Uterus (tissue), 4 donors: Measurements from ENCODE around the gene GRAMD2B. TPM values are rescaled to one million over a fixed set of nuclear protein-coding genes. Genes with fewer than 3 reads are reported as not detected.

ENCODE experiments used
- DNase-seq, 2 donors: peaks; one replicate each; pipeline ENCODE4 v3.0.0-alpha.2; 2019 to 2020
- H3K27ac ChIP-seq, 2 donors: fragments of 200-600 bp; sonication (generic); 1 replicate in 1 of 2; 2 replicates in 1 of 2; pipeline ENCODE4 v1.5.1; 2016 to 2018
- H3K27me3 ChIP-seq, 2 donors: fragments of 200-600 bp; sonication (generic); one replicate each; pipeline ENCODE4 v1.5.1; 2018 to 2019; ENCODE audit warnings: control low read depth in 1 of 2
- H3K36me3 ChIP-seq, 2 donors: fragments of 200-600 bp; sonication (generic); one replicate each; pipeline ENCODE4 v1.5.1; 2019; ENCODE audit warnings: control low read depth in 1 of 2
- H3K4me1 ChIP-seq, 2 donors: fragments of 200-600 bp; sonication (generic); one replicate each; pipeline ENCODE4 v1.5.1; 2018 to 2019; ENCODE audit warnings: control low read depth in 1 of 2
- H3K4me3 ChIP-seq, 2 donors: fragments of 200-600 bp; sonication (generic); 1 replicate in 1 of 2; 2 replicates in 1 of 2; pipeline ENCODE4 v1.5.1; 2018 to 2019; ENCODE audit warnings: mild to moderate bottlenecking in 1 of 2
- H3K9me3 ChIP-seq, 2 donors: fragments of 200-600 bp; sonication (generic); one replicate each; pipeline ENCODE4 v1.5.1; 2019; ENCODE audit warnings: control low read depth in 1 of 2
- POLR2A ChIP-seq, 2 donors: fragments of 450-650 bp; IDR thresholded peaks; one replicate each; pipeline ENCODE4 v1.6.1; 2016; ENCODE audit warnings: antibody characterized with exemption in 2 of 2, mild to moderate bottlenecking in 1 of 2, moderate library complexity in 1 of 2
- intact Hi-C: fragments of 100-400 bp; cut with DNase I; formaldehyde crosslinking; loops from one replicate; pipeline ENCODE4 v1.15.1; 2023; ENCODE audit warnings: low total_unique reads
- total RNA-seq, 4 donors: library from RNA; depleted of rRNA in 3 of 4; stranded (reverse); fragments of >200 nt in 3 of 4; gene quantifications; one replicate each; pipeline versions ENCODE4 v1.1.0 to v1.2.4, GENCODE V29; 2014 to 2023
- TF ChIP-seq, protein P1 (sequence below), 4 experiments: fragments of 200-600 bp in 2 of 4; fragments of 450-650 bp in 2 of 4; sonication (generic) in 2 of 4; IDR thresholded peaks; one replicate each; pipeline ENCODE4 v1.5.1; 2016 to 2019; ENCODE audit warnings: antibody characterized with exemption in 4 of 4, mild to moderate bottlenecking in 2 of 4, moderate library complexity in 1 of 4
- donor health status: DM: yes; HTN: yes; CAD: no.

The GRAMD2B gene
- total RNA-seq, 4 donors from 2014 or later, result 34.0 to 91.5 (median 58.8) TPM

DNA sequence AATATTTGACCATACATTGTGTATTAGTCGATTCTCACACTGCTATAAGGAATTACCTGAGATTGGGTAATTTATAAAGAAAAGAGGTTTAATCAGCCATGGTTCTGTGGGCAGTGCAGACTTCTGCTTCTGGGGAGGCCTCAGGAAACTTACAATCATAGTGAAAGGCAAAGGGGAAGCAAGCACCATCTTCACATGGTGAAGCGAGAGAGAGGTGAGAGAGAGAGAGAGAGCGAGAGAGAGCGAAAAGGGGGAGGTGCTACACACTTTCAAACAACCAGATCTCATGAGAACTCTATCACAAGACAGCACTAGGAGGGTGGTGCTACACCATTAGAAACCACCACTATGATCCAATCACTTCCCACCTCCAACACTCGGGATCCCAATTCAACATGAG, 4.1 kb upstream of the GRAMD2B start:
- intact Hi-C loops, result no loop called here
- no peak for TF ChIP-seq POLR2A (IDR thresholded peaks at IDR 0.05)
- TF ChIP-seq, protein P1, sequence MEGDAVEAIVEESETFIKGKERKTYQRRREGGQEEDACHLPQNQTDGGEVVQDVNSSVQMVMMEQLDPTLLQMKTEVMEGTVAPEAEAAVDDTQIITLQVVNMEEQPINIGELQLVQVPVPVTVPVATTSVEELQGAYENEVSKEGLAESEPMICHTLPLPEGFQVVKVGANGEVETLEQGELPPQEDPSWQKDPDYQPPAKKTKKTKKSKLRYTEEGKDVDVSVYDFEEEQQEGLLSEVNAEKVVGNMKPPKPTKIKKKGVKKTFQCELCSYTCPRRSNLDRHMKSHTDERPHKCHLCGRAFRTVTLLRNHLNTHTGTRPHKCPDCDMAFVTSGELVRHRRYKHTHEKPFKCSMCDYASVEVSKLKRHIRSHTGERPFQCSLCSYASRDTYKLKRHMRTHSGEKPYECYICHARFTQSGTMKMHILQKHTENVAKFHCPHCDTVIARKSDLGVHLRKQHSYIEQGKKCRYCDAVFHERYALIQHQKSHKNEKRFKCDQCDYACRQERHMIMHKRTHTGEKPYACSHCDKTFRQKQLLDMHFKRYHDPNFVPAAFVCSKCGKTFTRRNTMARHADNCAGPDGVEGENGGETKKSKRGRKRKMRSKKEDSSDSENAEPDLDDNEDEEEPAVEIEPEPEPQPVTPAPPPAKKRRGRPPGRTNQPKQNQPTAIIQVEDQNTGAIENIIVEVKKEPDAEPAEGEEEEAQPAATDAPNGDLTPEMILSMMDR (IDR thresholded peaks at IDR 0.05), result no peak
- no peaks in the 10 kb centered on the region for H3K36me3 ChIP-seq
- DNase-seq, result no peak
- no peaks in the 10 kb centered on the region for H3K27me3 ChIP-seq
- no peak overlapping the region for H3K4me3 ChIP-seq
- H3K27ac ChIP-seq, result no peak overlapping the region
- peaks cover 0 to 6% of the 10 kb centered on the region in 2 donors for H3K4me1 ChIP-seq
- no peaks in the 10 kb centered on the region for H3K9me3 ChIP-seq

DNA sequence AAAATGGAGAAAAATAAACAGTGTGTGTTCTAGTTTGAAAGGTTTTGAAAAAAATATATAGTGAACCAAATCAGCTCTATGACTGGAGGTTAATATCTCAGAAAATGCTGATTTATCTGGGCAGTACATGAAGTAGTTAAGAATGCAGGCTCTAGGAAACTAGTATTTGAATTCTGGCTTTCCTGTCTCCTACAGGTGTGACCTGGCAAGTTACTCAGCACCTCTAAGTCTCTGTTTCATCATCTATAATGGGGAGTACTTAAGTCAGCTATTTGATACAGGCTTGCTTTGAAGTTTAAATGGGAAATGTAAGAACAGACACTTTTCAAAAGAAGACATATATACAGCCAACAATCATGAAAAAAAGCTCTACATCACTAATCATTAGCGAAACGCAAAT, 5.2 kb downstream of the GRAMD2B start:
- Histone ChIP-seq H3K27ac (no peak overlapping the region), H3K36me3 (no peaks in the 10 kb centered on the region), H3K9me3 (no peaks in the 10 kb centered on the region), H3K4me1 (peaks cover 0 to 10% of the 10 kb centered on the region in 2 donors), H3K27me3 (no peaks in the 10 kb centered on the region), H3K4me3 (no peak overlapping the region)
- TF ChIP-seq POLR2A (IDR thresholded peaks at IDR 0.05), result no peak
- TF ChIP-seq, protein P1 (IDR thresholded peaks at IDR 0.05), result no peak
- intact Hi-C loops, result loop anchor here (10.0 kb wide), 1 partner anchor 74 kb away; no protein-coding TSS in a partner anchor
- DNase-seq, result no peak

DNA sequence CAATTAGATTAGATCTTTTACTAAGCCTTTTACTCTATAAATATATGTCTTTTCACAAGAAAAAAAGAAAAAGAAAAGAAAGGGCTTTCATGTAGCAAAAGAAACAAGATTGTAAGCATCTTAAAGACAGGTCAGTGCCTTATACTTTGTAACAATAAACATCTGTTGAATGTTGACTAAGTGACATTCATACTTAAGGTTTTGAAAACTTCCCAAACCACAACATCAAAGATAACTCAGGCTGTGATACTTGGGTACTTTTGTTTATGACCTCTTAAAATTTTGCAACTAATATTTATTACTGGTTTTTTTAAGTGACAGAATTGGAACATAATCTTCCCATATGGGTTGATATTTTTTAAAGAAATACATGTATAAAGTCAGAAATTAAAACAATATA, 7.4 kb downstream of the GRAMD2B start:
- Histone ChIP-seq H3K27ac (peak overlapping the region; percentile 58 to 65), H3K27me3 (no peaks in the 10 kb centered on the region), H3K36me3 (no peaks in the 10 kb centered on the region), H3K9me3 (no peaks in the 10 kb centered on the region), H3K4me1 (peaks cover 5 to 6% of the 10 kb centered on the region in 2 donors), H3K4me3 (no peak overlapping the region)
- DNase-seq, result no peak
- TF ChIP-seq, protein P1 (IDR thresholded peaks at IDR 0.05), result no peak
- no peak for TF ChIP-seq POLR2A (IDR thresholded peaks at IDR 0.05)
- intact Hi-C loops, result no loop called here

DNA sequence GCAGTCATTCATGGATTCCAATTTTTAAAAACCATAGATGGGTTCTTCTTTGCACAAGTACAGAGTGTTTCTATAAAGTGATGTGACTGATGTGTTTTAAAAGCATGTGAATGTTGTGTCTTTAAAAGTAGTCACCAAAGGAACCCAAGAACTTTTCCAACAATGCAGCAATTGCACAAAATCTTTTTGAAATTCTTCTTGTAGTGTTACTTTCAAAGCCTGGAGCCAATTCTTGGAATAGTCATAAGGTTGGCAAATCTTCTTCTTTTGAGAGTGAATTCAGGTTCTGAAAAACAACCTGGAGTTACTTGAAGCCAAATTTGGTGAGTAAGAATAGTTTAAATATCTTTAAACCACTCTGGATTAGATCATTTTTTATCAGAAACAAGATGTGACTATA, 10.5 kb downstream of the GRAMD2B start:
- Histone ChIP-seq H3K9me3 (no peaks in the 10 kb centered on the region), H3K27ac (peak overlapping the region; percentile 58 to 65), H3K4me3 (no peak overlapping the region), H3K4me1 (peaks cover 5 to 6% of the 10 kb centered on the region in 2 donors), H3K36me3 (no peaks in the 10 kb centered on the region), H3K27me3 (no peaks in the 10 kb centered on the region)
- DNase-seq, result no peak
- intact Hi-C loops, result no loop called here
- TF ChIP-seq, protein P1 (IDR thresholded peaks at IDR 0.05), result no peak
- no peak for TF ChIP-seq POLR2A (IDR thresholded peaks at IDR 0.05)

DNA sequence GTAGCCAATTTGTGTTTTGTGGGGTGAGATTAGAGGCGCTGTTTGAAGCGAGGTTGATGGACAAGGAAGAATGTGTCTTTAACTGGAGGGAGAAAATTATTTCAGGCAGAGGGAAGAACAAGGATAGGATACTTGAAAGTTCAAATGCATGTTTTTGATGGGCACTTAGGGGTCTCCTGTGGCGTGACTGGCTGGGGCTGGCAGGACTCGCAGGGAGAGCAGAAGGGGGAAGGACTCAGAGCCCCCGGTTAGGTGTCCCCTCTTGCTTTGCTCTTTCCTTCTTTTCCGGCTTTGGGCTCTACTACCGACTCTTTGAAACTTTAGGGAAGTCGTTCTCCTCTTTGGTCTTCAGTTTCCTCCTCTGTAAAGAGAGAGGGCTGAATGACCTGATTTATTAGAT, 12.1 kb downstream of the GRAMD2B start:
- Histone ChIP-seq H3K36me3 (no peaks in the 10 kb centered on the region), H3K4me1 (peaks cover 5 to 6% of the 10 kb centered on the region in 2 donors), H3K4me3 (no peak overlapping the region), H3K27me3 (no peaks in the 10 kb centered on the region), H3K9me3 (no peaks in the 10 kb centered on the region), H3K27ac (peak overlapping the region in 1 of 2 donors; percentile 65)
- intact Hi-C loops, result no loop called here
- DNase-seq, result no peak
- TF ChIP-seq, protein P1 (IDR thresholded peaks at IDR 0.05), result no peak
- no peak for TF ChIP-seq POLR2A (IDR thresholded peaks at IDR 0.05)
